MM.1S (cell line): ENCODE measurements around the gene SNRPB.

ENCODE experiments used
- DNase-seq: peaks from one replicate; pipeline ENCODE4 v3.0.0-alpha.2; 2015
- H2AFZ ChIP-seq: fragments of 300-600 bp; sonication (generic); 2 replicates; pipeline ENCODE4 v1.6.0; 2016; ENCODE audit warnings: antibody characterized with exemption, low read length
- H3F3A ChIP-seq: fragments of 300-600 bp; sonication (generic); 2 replicates; pipeline ENCODE4 v1.6.1; 2016; ENCODE audit warnings: mild to moderate bottlenecking, antibody characterized with exemption, low read length, moderate library complexity, mixed read lengths; ENCODE audit not compliant: insufficient read depth
- H3K27ac ChIP-seq: fragments of 300-600 bp; sonication (generic); 2 replicates; pipeline ENCODE4 v1.5.1; 2016; ENCODE audit warnings: mild to moderate bottlenecking, low read length
- H3K27me3 ChIP-seq: fragments of 300-600 bp; sonication (generic); replicated peaks from 2 replicates; pipeline ENCODE4 v1.6.0; 2016; ENCODE audit warnings: low read length; ENCODE audit not compliant: insufficient read depth
- H3K36me3 ChIP-seq: fragments of 300-600 bp; sonication (generic); replicated peaks from 2 replicates; pipeline ENCODE4 v1.6.1; 2016; ENCODE audit warnings: mild to moderate bottlenecking, low read length, mixed read lengths; ENCODE audit not compliant: insufficient read depth
- H3K4me1 ChIP-seq: fragments of 300-600 bp; sonication (generic); 2 replicates; pipeline ENCODE4 v1.6.1; 2016; ENCODE audit warnings: low read length, mixed read lengths
- H3K4me2 ChIP-seq: fragments of 300-600 bp; sonication (generic); 2 replicates; pipeline ENCODE4 v1.6.0; 2016; ENCODE audit warnings: low read depth, low read length
- H3K4me3 ChIP-seq: fragments of 300-600 bp; sonication (generic); 2 replicates; pipeline ENCODE4 v1.5.1; 2016; ENCODE audit warnings: low read length, mixed read lengths
- H3K79me2 ChIP-seq: fragments of 300-600 bp; sonication (generic); 2 replicates; pipeline ENCODE4 v1.6.1; 2016; ENCODE audit warnings: mixed run types, low read length, mixed read lengths
- H3K9ac ChIP-seq: fragments of 300-600 bp; sonication (generic); 2 replicates; pipeline ENCODE4 v1.6.1; 2016; ENCODE audit warnings: low read length, mixed read lengths
- H3K9me2 ChIP-seq: fragments of 300-600 bp; sonication (generic); replicated peaks from 2 replicates; pipeline ENCODE4 v1.6.1; 2016; ENCODE audit warnings: mild to moderate bottlenecking, low read length, mixed read lengths; ENCODE audit not compliant: insufficient read depth
- H3K9me3 ChIP-seq: fragments of 300-600 bp; sonication (generic); replicated peaks from 2 replicates; pipeline ENCODE4 v1.6.1; 2016; ENCODE audit warnings: mild to moderate bottlenecking, low read length, mixed read lengths; ENCODE audit not compliant: insufficient read depth
- H4K20me1 ChIP-seq: fragments of 300-600 bp; sonication (generic); 2 replicates; pipeline ENCODE4 v1.6.1; 2016; ENCODE audit warnings: mild to moderate bottlenecking, low read length, moderate library complexity, mixed read lengths; ENCODE audit not compliant: insufficient read depth
- CTCF ChIP-seq: fragments of 300-600 bp; sonication (generic); IDR thresholded peaks from 2 replicates; pipeline ENCODE4 v1.5.1; 2016; ENCODE audit warnings: antibody characterized with exemption, low read length, mixed read lengths
- EZH2 ChIP-seq: fragments of 300-600 bp; sonication (generic); optimal IDR thresholded peaks from 2 replicates; pipeline ENCODE3; 2017; ENCODE audit warnings: low read depth, mild to moderate bottlenecking, antibody characterized with exemption, low read length, mixed read lengths
- EZH2phosphoT487 ChIP-seq: fragments of 300-600 bp; sonication (generic); IDR thresholded peaks from 2 replicates; pipeline ENCODE4 v1.6.1; 2018; ENCODE audit warnings: antibody characterized with exemption, low read length

The SNRPB gene

GRCh38 chr20:2451422-2451821 lies 19.2 kb downstream of the SNRPB start:
- Histone ChIP-seq H3F3A (no peaks in the 10 kb centered on the region), H3K27ac (no peak overlapping the region), H3K4me1 (no peaks in the 10 kb centered on the region), H4K20me1 (no peaks in the 10 kb centered on the region), H3K4me3 (no peak overlapping the region), H3K79me2 (no peaks in the 10 kb centered on the region), H3K4me2 (no peak overlapping the region), H3K27me3 (no peaks in the 10 kb centered on the region), H3K9me2 (no peaks in the 10 kb centered on the region), H3K9me3 (no peaks in the 10 kb centered on the region), H2AFZ (no peak overlapping the region), H3K36me3 (no peaks in the 10 kb centered on the region), H3K9ac (no peak overlapping the region)
- TF ChIP-seq EZH2 (no peak), CTCF (no peak), EZH2phosphoT487 (no peak)
- no peak for DNase-seq

GRCh38 chr20:2449386-2449785 lies 21.2 kb downstream of the SNRPB start:
- H3K9me2 ChIP-seq, result no peaks in the 10 kb centered on the region
- H3K27me3 ChIP-seq, result no peaks in the 10 kb centered on the region
- no peak for TF ChIP-seq EZH2
- no peak for TF ChIP-seq EZH2phosphoT487
- TF ChIP-seq CTCF, result no peak
- no peaks in the 10 kb centered on the region for H4K20me1 ChIP-seq
- H3F3A ChIP-seq, result no peaks in the 10 kb centered on the region
- no peak overlapping the region for H2AFZ ChIP-seq
- no peaks in the 10 kb centered on the region for H3K9me3 ChIP-seq
- no peak overlapping the region for H3K4me2 ChIP-seq
- H3K79me2 ChIP-seq, result no peaks in the 10 kb centered on the region
- H3K36me3 ChIP-seq, result no peaks in the 10 kb centered on the region
- no peak overlapping the region for H3K9ac ChIP-seq
- no peak overlapping the region for H3K27ac ChIP-seq
- DNase-seq, result no peak
- H3K4me1 ChIP-seq, result no peaks in the 10 kb centered on the region
- H3K4me3 ChIP-seq, result no peak overlapping the region

- no peaks in the 10 kb centered on the region for H3K4me1 ChIP-seq
- no peak for TF ChIP-seq CTCF
- H3K79me2 ChIP-seq, result no peaks in the 10 kb centered on the region
- no peaks in the 10 kb centered on the region for H3K36me3 ChIP-seq
- no peak overlapping the region for H3K4me2 ChIP-seq
- H3K9me3 ChIP-seq, result no peaks in the 10 kb centered on the region
- H3K9me2 ChIP-seq, result no peaks in the 10 kb centered on the region
- H3K4me3 ChIP-seq, result no peak overlapping the region
- no peak overlapping the region for H3K9ac ChIP-seq
- H2AFZ ChIP-seq, result no peak overlapping the region
- no peak for DNase-seq
- H3F3A ChIP-seq, result no peaks in the 10 kb centered on the region
- no peaks in the 10 kb centered on the region for H4K20me1 ChIP-seq
- no peaks in the 10 kb centered on the region for H3K27me3 ChIP-seq
- no peak overlapping the region for H3K27ac ChIP-seq
Observed at GRCh38 chr20:2446845-2447244, 23.7 kb downstream of the SNRPB start.

- Histone ChIP-seq H3K4me1 (no peaks in the 10 kb centered on the region), H2AFZ (no peak overlapping the region), H3K4me2 (no peak overlapping the region), H3K9me3 (no peaks in the 10 kb centered on the region), H3K79me2 (no peaks in the 10 kb centered on the region), H3K9ac (no peak overlapping the region), H3K4me3 (no peak overlapping the region), H4K20me1 (no peaks in the 10 kb centered on the region), H3K36me3 (no peaks in the 10 kb centered on the region), H3K9me2 (no peaks in the 10 kb centered on the region), H3K27me3 (no peaks in the 10 kb centered on the region), H3F3A (no peaks in the 10 kb centered on the region), H3K27ac (no peak overlapping the region)
- no peak for DNase-seq
- TF ChIP-seq CTCF, result no peak
- no peak for TF ChIP-seq EZH2phosphoT487
- TF ChIP-seq EZH2, result no peak
Observed at GRCh38 chr20:2431185-2431584, 39.4 kb downstream of the SNRPB start.
